Right ventricle myocardium inferior (tissue), 1 donor: ENCODE data around the gene ARMC2. TPM values are rescaled to one million over a fixed set of nuclear protein-coding genes. Genes with fewer than 3 reads are reported as not detected.
"Not testable (repeated sequence)": the region's sequence is repeated elsewhere in the genome, so short reads cannot be mapped to it uniquely, and the experiment has no call there.

ENCODE experiments used
- ATAC-seq: fragments of 200-7000 bp; cut with Tn5 transposase; one replicate; pipeline ENCODE4 v1.9.1; 2020; ENCODE audit warnings: mild to moderate bottlenecking, moderate library complexity
- DNase-seq: peaks from one replicate; pipeline ENCODE4 v3.0.0; 2021; ENCODE audit errors: missing footprints
- intact Hi-C: fragments of 100-400 bp; cut with DNase I; formaldehyde crosslinking; loops from one replicate; pipeline ENCODE4 v1.11.0; 2022
- total RNA-seq: library from RNA; stranded (reverse); fragmentation: NEBNext Ultra II Directional; extraction: Animal tissue kit (Norgen Biotek cat#: 25700); gene quantifications from one replicate; pipeline ENCODE4 v1.2.1, GENCODE V29; 2021
- donor health status: DM: no; HTN: yes; CAD: no; lungs with severe emphysema.

ARMC2 gene
- total RNA-seq, 1 donor from 2014 or later: 9.5 TPM

DNA sequence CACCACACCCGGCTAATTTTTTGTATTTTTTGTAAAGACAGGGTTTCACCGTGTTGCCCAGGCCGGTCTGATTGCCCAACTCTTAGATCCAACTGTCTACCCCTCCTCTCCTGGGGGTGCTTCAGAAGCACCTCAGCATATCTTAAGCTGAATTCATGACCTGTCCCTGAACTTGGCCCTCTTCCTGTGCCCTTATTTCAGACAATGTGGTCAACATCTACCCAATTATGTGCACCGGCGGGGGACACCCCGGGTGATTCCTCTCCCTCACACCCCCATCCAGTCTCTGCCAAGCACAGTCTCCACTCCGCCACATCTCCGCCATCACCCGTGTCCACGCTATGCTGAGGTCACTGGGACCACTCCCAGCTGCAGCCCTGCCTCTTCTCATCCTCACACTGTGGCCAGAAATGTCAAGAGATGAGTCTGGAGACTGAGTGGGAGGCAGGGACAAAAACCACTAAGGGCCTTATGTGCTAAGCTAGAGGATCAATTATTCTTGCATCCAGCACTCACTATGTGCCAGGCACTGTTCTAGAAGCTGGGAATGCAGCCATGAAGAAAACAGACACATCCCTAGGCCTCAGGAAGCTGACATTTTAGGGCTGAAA is 111.9 kb downstream of the ARMC2 start:
- intact Hi-C loops: no loop called here
- ATAC-seq (no peak), DNase-seq (no peak)

DNA sequence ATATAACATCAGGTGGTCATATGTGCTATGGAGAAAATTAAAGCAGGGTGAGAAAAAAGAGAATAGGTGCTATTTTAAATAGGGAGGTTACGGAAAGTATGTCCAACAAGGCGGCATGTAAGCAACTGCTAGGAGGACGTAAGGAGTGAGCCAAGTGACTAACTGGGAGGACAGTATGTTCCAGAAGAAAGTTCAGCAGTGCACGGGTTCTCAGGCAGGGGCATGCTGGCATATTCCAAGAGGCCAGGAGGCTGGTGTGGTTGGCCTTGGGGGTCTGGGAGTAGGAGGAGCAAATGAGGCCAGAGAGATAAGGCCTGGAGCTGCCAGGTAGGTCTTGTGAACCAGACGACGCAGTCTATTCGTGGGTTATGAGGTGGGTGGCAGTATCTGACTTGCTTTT is 112.4 kb downstream of the ARMC2 start:
- ATAC-seq: no peak
- no peak for DNase-seq
- intact Hi-C loops: no loop called here

DNA sequence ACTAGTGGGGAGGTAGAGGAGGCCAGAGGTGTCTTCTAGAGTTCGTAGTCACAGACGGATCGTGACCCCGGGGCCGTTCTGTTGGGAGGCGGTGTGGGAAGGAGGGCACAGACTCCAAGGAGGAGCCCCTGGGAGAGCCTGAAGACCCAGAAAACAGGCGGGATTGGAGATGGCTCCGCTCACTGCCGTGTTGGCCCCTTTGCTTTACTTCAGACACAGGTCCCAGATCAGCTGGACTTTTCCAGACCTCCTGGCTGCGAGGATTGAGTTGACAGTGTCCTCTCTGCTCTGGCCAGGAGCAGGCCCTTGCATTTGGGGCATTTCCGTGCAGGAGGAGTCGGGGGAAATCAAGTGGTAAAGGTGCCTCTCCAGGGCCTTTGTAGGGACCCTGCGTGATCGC is 112.9 kb downstream of the ARMC2 start:
- no peak for DNase-seq
- no peak for ATAC-seq

DNA sequence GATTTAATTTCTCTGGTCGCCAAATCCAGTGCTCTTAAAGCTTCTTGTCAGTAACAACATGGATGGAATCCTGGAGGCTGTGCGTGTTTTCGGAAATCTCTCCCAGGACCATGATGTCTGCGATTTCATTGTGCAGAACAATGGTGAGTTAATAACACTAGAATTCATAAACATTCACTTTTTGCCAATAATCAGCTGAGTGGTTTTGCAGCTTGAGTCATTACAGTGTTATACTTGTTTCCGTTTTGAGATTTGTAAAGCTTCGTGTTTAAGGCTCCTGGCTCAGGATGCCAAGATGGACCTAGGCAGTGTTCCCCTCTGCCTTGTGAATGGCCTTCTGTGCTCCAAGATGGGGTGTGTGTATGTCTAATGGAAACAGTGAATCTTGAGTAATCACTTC is 113.8 kb downstream of the ARMC2 start:
- intact Hi-C loops: no loop called here
- DNase-seq (no peak), ATAC-seq (no peak)

More for the DNA sequence above, 112.9 kb downstream of the ARMC2 start:
- intact Hi-C loops: no loop called here

DNA sequence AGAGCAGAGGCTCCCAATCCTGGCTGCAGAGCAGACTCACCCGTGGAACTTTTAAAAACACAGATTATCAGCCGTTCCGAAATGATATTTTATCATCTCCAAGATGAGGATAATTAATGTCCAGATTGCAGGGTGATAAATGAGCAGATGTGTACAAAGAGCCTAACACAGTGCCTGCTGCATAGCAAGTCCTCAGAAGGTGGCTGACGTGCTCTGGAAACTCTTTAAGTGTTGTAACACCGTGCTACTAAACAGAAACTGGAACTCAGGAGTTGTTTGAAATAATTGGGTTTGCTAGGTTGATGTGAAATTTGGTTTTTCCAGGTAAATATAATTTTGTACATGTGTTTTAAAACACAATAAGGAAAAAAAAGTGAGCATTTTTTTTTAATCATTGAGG is 118.0 kb downstream of the ARMC2 start:
- DNase-seq (no peak), ATAC-seq (no peak)
- intact Hi-C loops: loop anchor here (2.0 kb wide), 1 partner anchor 17 kb away; no protein-coding TSS in a partner anchor

DNA sequence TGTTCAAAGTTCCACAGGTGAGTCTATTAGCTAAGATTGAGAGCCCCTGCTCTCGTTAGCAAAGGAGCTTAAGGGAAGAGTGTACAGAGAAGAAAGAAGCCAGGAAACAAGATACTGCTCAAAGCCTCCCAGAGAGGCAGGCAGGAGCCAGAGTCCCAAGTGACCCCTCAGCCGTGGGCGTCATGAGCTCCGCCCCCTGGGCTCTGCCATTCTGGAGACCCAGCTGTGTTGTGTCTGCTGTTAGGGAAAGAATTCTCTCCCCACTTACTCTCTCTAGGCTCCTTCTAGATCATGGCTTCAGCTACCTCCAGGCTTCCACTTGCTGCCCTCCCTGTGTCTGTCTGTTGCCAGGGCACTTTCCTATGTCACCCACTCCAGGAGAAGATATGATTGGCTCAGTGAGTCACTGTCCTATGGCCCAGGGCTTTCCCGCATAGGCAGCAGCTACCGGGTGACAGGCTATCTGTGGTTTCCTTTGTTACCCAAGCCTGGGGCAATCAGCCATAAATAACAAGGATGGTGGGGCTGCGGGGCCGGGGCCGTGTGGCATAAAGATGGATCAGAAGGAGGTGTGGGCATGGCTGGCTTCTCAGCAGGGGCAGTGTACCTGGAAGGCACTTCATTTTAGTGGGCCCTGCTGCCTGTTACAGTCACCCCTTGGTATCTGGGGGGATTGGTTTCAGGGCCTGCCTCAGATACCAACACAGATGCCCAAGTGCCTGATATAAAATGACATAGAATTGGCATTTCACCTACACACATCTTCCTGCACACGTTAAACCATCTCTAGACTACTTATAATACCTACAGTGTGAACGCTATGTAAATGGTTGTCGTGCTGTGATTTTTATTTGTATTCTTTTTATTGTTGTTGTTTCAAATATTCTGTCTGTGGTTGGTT is 118.9 kb downstream of the ARMC2 start:
- intact Hi-C loops: loop anchor here (2.0 kb wide), 1 partner anchor 18 kb away; no protein-coding TSS in a partner anchor
- peak; percentile 63 for ATAC-seq
- DNase-seq: peak; percentile 73

DNA sequence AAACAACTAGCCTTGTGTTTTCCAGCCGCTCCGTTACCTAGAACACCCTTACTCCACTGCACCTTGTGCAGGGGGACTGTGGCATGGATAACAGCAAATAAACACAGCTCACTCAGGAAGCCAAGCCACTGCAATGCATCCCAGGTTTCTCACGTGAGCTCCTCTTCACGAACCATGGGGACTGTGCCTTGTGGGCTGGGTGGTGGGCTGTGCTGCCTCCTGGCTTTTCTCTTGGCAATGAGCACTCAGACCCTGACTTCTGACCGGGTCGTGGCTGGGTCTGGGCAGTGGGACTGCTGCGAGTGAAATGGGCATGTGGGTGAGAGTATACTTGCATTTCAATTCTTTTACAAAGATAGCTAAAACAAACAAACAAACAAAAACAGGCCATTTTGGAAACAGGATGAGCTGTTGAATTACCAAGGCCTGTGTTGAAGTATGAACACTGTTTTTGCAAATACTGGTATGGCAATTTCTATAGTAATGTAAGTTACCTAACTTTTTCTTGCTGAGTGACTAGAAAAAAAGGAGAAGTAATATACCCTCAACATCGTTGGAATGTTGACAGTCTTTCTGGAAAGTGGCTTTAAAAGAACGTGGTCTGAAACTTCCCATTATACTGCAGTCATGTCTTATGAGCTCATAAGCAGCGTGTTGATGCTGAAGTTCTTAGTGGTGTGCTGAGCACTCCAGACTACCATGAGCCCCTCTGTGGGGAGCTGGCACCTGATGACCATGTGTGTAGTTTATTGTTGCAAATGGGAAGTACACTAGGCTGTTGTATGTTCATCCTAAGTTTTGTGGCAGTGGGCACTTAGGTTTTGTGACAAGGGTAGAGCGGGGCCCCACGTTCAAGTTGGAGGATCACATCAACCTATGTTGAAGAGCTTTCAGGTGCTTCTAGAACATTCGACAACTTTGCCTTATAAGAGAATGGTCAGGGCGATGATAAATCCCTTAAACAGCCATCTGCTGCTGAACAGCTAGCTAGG is 120.4 kb downstream of the ARMC2 start:
- DNase-seq: no peak
- intact Hi-C loops: no loop called here

DNA sequence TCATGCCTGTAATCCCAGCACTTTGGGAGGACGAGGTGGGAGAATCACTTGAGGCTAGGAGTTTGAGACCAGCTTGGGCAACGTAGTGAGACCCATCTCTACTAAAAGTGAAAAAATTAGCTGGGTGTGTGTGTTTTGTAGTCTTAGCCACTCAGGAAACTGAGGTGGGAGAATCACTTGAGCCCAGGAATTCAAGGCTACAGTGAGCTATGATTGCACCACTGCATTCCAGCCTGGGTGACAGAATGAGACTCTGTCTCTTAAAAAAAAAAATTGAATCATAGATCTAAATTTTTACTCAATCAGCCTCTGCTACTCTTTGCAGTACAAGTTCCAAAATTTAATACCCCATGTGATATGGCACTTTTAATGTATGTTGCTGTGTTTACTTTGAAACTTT is 121.6 kb downstream of the ARMC2 start:
- DNase-seq (no peak), ATAC-seq (no peak)
- intact Hi-C loops: loop anchor here (5.0 kb wide), 1 partner anchor 122 kb away; the partner anchor contains the start of gene ARMC2

More for the DNA sequence above, 120.4 kb downstream of the ARMC2 start:
- no peak for ATAC-seq

DNA sequence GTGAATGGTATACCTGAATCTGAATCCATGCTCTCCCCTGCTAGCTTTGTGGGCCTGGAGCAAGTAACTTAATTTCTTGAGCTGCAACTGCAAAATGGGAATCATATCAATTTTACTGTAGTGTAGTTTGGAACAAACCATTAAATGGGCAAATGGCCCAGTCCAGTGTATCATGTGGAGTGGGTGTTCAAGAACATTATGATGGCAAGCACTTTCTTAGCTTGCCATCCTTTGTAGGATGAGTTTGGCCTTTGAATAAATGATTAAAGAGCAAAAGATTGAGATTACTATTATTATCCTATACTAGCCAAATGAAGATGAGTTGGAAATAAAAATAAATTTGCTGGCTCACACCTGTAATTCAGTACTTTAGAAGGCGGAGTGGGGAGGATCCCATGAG is 126.0 kb downstream of the ARMC2 start:
- DNase-seq (no peak), ATAC-seq (no peak)
- intact Hi-C loops: loop anchor here (5.0 kb wide), 1 partner anchor 127 kb away; the partner anchor contains the start of gene ARMC2

DNA sequence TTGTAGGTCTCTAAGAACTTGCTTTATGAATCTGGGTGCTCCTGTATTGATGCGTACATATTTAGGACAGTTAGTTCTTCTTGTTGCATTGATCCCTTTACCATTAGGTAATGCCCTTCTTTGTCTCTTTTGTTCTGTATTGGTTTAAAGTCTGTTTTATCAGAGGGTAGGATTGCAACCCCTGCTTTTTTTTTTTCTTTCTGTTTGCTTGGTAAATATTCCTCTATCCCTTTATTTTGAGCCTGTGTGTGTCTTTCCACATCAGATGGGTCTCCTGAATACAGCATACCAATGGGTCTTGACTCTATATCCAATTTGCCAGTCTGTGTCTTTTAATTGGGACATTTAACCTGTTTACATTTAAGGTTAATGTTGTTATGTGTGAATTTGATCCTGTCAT is 130.4 kb downstream of the ARMC2 start:
- DNase-seq, intact Hi-C loops, ATAC-seq: not testable (repeated sequence)

DNA sequence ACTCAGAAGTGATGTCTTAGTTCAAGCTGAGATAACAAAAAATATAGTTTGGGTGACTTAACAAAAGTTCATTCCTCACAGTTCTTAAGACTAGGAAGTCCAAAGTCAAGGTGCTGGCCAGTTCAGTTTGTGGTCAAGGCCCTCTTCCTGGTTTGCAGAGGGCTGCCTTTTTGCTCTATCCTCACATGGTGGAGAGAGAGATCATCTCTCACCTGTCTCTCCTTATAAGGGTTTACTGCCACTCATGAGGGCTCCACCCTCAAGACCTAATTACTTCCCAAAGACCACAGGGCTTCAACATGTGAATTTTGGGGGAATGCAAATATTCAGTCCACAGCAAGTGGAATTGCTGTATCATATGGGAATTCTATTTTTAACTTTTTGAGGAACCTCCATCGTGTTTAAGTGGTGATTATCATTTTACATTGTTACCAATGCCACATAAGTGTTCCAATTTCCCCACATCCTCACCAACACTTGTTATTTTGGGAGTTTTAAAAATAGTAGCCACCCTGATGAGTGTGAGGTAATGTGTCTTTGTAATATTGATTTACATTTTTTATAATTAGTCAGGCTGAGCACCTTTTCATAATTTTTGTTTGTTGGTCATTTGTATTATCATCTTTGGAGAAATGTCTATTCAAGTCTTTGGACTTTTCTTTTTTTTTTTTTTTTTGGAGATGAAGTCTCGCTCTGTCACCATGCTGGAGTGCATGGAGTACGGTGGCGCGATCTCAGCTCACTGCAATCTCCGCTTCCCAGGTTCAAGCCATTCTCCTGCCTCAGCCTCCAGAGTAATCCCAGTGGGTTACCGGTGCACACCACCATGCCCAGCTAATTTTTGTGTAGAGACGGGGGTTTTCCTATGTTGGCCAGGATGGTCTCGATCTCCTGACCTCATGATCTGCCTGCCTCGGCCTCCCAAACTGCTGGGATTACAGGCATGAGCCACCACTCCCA is 134.2 kb downstream of the ARMC2 start:
- intact Hi-C loops: no loop called here
- DNase-seq: no peak
- peak; percentile 52 for ATAC-seq

DNA sequence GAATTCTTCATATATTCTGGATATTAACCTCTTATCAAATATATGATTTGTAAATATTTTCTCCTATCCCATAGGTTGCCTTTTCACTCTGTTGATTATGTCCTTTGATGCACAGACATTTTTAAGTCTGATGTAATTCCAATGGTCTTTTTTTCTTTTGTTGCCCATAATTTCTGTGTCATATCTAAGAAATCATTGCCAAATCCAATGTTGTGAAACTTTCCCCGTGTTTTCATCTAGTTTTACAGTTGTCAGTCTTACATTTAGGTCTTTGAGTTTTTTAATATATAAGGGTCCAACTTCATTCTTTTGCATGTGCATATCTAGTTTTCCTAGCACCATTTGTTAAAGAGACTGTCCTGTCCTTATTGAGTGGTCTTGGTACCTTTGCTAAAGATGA is 134.9 kb downstream of the ARMC2 start:
- no peak for DNase-seq
- intact Hi-C loops: no loop called here
- ATAC-seq: no peak

DNA sequence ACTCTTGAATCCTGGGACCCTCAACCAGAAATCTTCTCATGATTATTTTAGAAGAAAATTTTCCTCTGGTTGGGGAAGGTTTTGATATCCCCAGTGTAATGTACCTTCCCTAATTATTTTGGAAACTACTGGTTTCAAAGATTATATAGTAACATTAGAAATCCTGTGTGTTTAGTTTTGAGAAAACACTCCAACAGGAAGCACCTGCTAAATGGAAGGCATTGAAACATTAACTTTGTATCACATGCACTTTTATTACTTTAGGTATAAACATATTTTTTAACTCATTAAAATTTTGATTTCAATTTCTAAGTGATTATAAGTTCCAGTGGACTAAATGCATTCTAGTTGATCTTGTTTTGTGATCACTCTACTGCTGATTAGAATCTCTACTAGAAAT is 137.1 kb downstream of the ARMC2 start:
- no peak for ATAC-seq
- intact Hi-C loops: no loop called here
- no peak for DNase-seq

DNA sequence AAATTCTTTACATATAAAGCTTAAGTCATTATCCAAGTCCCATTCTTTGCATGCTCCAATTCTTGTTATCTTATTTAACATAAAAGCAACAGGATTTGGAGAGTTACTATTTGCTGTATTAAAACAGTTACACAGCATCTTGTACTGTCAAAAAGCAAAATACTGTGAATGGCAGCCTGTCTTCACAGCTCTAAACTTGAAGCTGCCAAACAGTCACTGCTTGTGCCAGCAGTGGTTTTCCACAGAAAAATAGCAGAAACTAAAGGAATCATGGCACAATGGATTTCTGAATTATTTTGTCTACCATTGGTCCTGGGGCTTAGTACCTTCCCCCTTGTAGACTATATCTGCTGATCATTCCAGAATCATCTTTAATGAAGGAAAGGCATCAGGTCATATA is 138.9 kb downstream of the ARMC2 start:
- intact Hi-C loops: loop anchor here (2.0 kb wide), 1 partner anchor 88 kb away; no protein-coding TSS in a partner anchor
- ATAC-seq (no peak), DNase-seq (no peak)

DNA sequence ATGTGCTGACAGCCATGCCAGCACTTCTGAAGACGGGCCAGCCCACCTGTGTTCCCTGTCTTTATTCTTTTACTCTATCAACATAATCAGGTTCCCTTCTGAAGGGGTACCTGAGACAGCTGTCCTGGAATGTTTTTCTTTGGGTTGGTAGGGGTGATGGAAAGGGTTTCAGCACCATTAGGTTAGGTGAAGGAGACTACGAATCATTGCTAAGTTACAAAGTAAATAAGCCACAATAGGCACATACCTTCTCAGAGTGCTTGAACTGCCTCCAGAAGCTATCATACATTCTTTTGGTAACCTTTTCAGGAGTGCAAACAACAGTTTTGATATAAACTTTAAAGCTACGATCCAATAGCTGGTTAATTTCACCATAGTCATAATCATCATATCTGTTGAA is 140.1 kb downstream of the ARMC2 start:
- DNase-seq (no peak), ATAC-seq (peak; percentile 76)
- intact Hi-C loops: no loop called here

DNA sequence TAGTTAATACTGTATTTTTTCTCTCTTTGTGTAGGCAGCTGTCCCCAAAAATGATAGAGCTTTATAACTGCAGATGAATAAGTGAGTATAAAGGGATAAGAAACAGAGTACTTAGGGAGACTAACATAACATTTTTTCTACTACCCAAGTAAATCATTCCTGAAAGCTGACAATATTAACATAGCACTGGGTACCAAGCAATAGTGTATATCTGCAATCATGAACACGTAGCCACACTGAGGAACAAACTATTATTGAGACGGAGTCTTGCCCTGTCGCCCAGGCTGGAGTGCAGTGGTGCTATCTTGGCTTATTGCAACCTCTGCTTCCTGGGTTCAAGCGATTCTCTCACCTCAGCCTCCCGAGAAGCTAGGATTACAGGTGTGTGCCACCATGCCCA is 140.5 kb downstream of the ARMC2 start:
- DNase-seq: no peak
- intact Hi-C loops: no loop called here
- ATAC-seq: peak; percentile 27

DNA sequence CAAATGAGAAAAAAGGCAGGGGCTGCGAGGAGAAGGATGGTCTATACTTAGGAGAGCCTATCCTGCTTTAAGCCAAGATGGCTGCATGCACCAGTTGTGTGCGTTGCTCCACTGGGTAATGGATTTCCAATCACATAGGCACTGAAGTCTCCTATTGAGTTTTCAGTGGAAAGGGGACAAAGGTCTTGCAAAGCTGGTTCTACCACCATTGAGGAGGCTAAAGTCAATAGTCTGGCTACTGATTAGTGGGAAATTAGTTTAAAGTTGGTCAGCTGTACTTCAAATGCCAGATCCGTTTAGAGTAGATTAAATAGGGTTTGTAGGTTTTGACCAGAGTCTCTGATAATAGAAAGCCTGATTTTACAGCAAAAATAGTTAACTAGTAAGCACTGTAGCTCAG is 141.5 kb downstream of the ARMC2 start:
- intact Hi-C loops: no loop called here
- no peak for ATAC-seq
- no peak for DNase-seq

DNA sequence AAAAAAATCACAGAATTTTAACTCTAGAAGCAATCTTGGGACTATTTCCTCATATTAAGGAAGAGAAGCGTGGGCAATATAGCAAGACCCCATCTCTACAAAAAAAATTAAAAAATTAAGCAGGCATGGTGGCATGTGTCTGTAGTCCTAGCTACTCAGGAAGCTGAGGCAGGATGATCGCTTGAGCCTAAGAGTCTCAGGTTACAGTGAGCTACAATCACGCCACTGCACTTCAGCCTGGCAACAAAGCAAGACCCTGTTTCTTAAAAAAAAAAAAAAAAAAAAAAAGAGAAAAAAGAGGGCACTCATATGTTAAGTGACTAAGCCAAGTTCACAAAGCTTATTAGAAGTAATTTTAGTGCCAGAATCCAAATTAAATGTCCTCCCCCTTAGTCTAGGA is 145.7 kb downstream of the ARMC2 start:
- DNase-seq (no peak), ATAC-seq (no peak)
- intact Hi-C loops: no loop called here
